Loucy (cell line): Measurements from ENCODE around the gene INPP4A.

Experiments
- CTCF ChIP-seq: fragments of 200-600 bp; sonication (generic); conservative IDR thresholded peaks from 2 replicates; pipeline ENCODE4 v1.5.1; 2014; ENCODE audit warnings: mild to moderate bottlenecking, antibody characterized with exemption, low read length
- EZH2phosphoT487 ChIP-seq: fragments of 200-600 bp; IDR thresholded peaks from 2 replicates; pipeline ENCODE4 v1.6.1; 2018; ENCODE audit warnings: antibody characterized with exemption, mild to moderate bottlenecking, moderate library complexity, borderline replicate concordance

- TF ChIP-seq CTCF, result no peak
- no peak for TF ChIP-seq EZH2phosphoT487
Measured at GRCh38 chr2:98438190-98439133, 6.2 kb upstream of the INPP4A start.
